Calu3 (cell line): ENCODE measurements around the gene SLC29A4. TPM values are rescaled to one million over a fixed set of nuclear protein-coding genes. Genes with fewer than 3 reads are reported as not detected.

ENCODE experiments used
- total RNA-seq: library from RNA; stranded (reverse); gene quantifications from 2 replicates; pipeline ENCODE4 v1.2.3, GENCODE V29; 2022

SLC29A4 gene
- total RNA-seq, 1 experiment from 2014 or later: 2.5 TPM

Other genes starting within 250 kb of the SLC29A4 start
- 14.8 and 15.7 TPM in 2 replicates for gene RBAK, start 237.1 kb upstream of the SLC29A4 start, total RNA-seq
- 69.2 and 75.1 TPM in 2 replicates for gene WIPI2, start 92.7 kb upstream of the SLC29A4 start, total RNA-seq
- 213 and 218 TPM in 2 replicates for gene TNRC18, start 140.9 kb downstream of the SLC29A4 start, total RNA-seq
- gene FBXL18, start 230.9 kb downstream of the SLC29A4 start, total RNA-seq: 40.0 and 45.8 TPM in 2 replicates
- gene ACTB, start 247.7 kb downstream of the SLC29A4 start, total RNA-seq: 5,869 and 6,282 TPM in 2 replicates